OCI-LY7 (cell line): ENCODE results near the gene ACCSL. TPM values are rescaled to one million over a fixed set of nuclear protein-coding genes. Genes with fewer than 3 reads are reported as not detected.

Source experiments
- BruUV-seq: library from RNA; stranded (reverse); fragments of 400-500 nt; replicated peaks from 2 replicates; lab custom pipeline; 2021; lab: Mats Ljungman, UMichigan
- CTCF ChIA-PET: fragments of 300-600 bp; sonication (Branson Sonifier 250); formaldehyde crosslinking; loops from one replicate; lab custom pipeline; 2022; ENCODE audit warnings: antibody characterized with exemption; ENCODE audit not compliant: unreplicated experiment; lab: Charles Lee
- POLR2A ChIA-PET: fragments of 300-600 bp; sonication (Branson Sonifier 250); formaldehyde crosslinking; loops from one replicate; lab custom pipeline; 2022; ENCODE audit warnings: antibody characterized with exemption; lab: Charles Lee
- DNase-seq: peaks from one replicate; pipeline ENCODE4 v3.0.0-alpha.2; 2015; ENCODE audit warnings: low spot score
- H2AFZ ChIP-seq: fragments of 200-600 bp; sonication (generic), shearing (Covaris generic); 2 replicates; pipeline ENCODE4 v1.6.1; 2014; ENCODE audit warnings: mild to moderate bottlenecking, antibody characterized with exemption, low read length, moderate library complexity
- H3K27ac ChIP-seq: fragments of 200-600 bp; sonication (generic); 2 replicates; pipeline ENCODE4 v1.5.1; 2014; ENCODE audit warnings: mixed run types, low read depth, mild to moderate bottlenecking, moderate library complexity, low read length, inconsistent platforms; ENCODE audit not compliant: poor library complexity, severe bottlenecking
- H3K36me3 ChIP-seq: fragments of 200-600 bp; sonication (generic); 2 replicates; pipeline ENCODE4 v1.6.1; 2014; ENCODE audit warnings: mild to moderate bottlenecking, antibody characterized with exemption, low read length, moderate library complexity, mixed read lengths; ENCODE audit not compliant: insufficient read depth
- H3K4me1 ChIP-seq: fragments of 200-600 bp; sonication (generic); 2 replicates; pipeline ENCODE4 v1.5.1; 2014; ENCODE audit warnings: mild to moderate bottlenecking, low read length; ENCODE audit not compliant: insufficient read depth, poor library complexity, severe bottlenecking
- H3K4me2 ChIP-seq: fragments of 200-600 bp; sonication (generic); 2 replicates; pipeline ENCODE4 v1.6.1; 2014; ENCODE audit warnings: mild to moderate bottlenecking, low read length
- H3K4me3 ChIP-seq: fragments of 200-600 bp; sonication (generic); 2 replicates; pipeline ENCODE4 v1.5.1; 2014; ENCODE audit warnings: mild to moderate bottlenecking, low read depth, low read length; ENCODE audit not compliant: poor library complexity, severe bottlenecking
- H3K79me2 ChIP-seq: fragments of 200-600 bp; sonication (generic); 2 replicates; pipeline ENCODE4 v1.6.1; 2016; ENCODE audit warnings: low read depth, mild to moderate bottlenecking, low read length, moderate library complexity, mixed read lengths; ENCODE audit not compliant: insufficient read depth
- H3K9me2 ChIP-seq: fragments of 200-600 bp; sonication (generic); 2 replicates; pipeline ENCODE4 v1.6.1; 2016; ENCODE audit warnings: mild to moderate bottlenecking, low read length, mixed read lengths; ENCODE audit not compliant: insufficient read depth
- H3K9me3 ChIP-seq: fragments of 200-600 bp; sonication (generic); 2 replicates; pipeline ENCODE4 v1.6.1; 2014; ENCODE audit warnings: mild to moderate bottlenecking, mixed run types, low read length, mixed read lengths
- H4K20me1 ChIP-seq: fragments of 200-600 bp; sonication (generic); 2 replicates; pipeline ENCODE4 v1.6.1; 2014; ENCODE audit warnings: mild to moderate bottlenecking, antibody characterized with exemption, low read length, moderate library complexity, mixed read lengths; ENCODE audit not compliant: insufficient read depth
- EZH2phosphoT487 ChIP-seq: fragments of 200-600 bp; sonication (generic); IDR thresholded peaks from 2 replicates; pipeline ENCODE4 v1.6.1; 2018; ENCODE audit warnings: low read depth, borderline replicate concordance, mild to moderate bottlenecking, mixed run types, antibody characterized with exemption, low read length, moderate library complexity, mixed read lengths
- intact Hi-C: fragments of 100-400 bp; cut with micrococcal nuclease; formaldehyde crosslinking; loops from one replicate; pipeline ENCODE4 v1.10.0; 2022; ENCODE audit not compliant: unreplicated experiment
- total RNA-seq, 2 experiments: library from RNA; depleted of rRNA in 1 of 2; stranded (reverse); fragments of >200 nt in 1 of 2; shearing (Covaris generic) in 1 of 2; gene quantifications; 2 replicates each; pipeline ENCODE4 v1.2.3, GENCODE V29; 2014 to 2022
- TF ChIP-seq, protein P1 (sequence below): fragments of 200-600 bp; sonication (generic); conservative IDR thresholded peaks from 2 replicates; pipeline ENCODE4 v1.5.1; 2014; ENCODE audit warnings: mild to moderate bottlenecking, antibody characterized with exemption, low read length, moderate library complexity, mixed read lengths

The ACCSL gene
- total RNA-seq, 2 experiments from 2014 or later = not detected

DNA sequence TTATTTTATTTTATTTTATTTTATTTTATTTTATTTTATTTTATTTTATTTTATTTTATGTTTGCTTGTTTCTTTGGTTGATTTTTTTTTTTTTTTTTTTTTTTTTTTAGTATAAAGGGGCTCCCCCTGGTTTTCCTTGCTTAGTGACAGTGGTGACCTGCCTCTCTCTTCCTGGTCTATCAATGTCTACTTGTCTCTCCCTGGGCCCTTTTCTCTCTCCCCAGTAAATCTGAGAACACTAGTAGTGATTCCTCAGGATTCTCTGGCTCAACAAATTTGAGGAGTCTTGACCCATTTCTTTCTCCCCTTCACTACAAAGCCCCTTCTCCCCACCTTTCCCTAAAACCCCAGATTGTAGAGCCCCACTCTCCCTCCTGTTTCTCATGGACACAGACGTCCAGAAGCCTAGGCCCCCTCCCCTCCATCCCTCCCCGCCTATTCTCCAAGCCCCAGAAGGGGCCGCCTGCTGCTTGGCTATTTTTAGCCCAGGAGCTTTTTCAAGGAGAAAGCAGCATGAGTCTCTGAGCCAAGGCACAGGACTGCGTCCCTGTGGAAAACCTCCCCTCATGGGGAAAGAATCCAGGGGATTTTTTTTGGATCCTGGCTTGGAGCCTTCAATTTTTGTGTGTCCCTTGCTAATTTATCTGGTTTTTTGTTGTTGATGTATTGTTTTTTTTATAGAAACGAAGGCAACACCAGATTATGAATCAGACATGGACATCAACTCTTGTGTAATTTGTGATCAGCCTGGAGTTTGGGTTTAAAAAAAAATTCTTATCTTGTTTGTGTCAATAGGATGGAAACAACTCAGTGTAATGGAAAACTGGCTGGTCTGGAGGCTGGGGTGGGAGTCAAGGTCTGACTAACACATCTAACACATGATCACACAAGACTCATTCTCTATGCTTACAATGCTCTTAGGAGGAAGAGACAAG is 17.5 kb upstream of the ACCSL start:
- BruUV-seq = no TSS peak
- H3K9me3 ChIP-seq = no peaks in the 10 kb centered on the region
- CTCF ChIA-PET = no interaction called here
- no peak overlapping the region for H3K27ac ChIP-seq
- no peak overlapping the region for H3K4me3 ChIP-seq
- POLR2A ChIA-PET = interaction anchor here (0.5 kb wide), 1 partner anchor 1124 kb away, joined by 3 read pairs; no protein-coding TSS in a partner anchor
- no peak overlapping the region for H3K4me2 ChIP-seq
- no peaks in the 10 kb centered on the region for H3K4me1 ChIP-seq
- no peaks in the 10 kb centered on the region; the same call in 1 of the 2 replicates for H3K9me2 ChIP-seq
- DNase-seq = no peak
- no peaks in the 10 kb centered on the region for H3K79me2 ChIP-seq
- no peak overlapping the region for H2AFZ ChIP-seq
- intact Hi-C loops = no loop called here
- H4K20me1 ChIP-seq = no peaks in the 10 kb centered on the region
- H3K36me3 ChIP-seq = no peaks in the 10 kb centered on the region
- no peak for TF ChIP-seq EZH2phosphoT487
- TF ChIP-seq, protein P1, sequence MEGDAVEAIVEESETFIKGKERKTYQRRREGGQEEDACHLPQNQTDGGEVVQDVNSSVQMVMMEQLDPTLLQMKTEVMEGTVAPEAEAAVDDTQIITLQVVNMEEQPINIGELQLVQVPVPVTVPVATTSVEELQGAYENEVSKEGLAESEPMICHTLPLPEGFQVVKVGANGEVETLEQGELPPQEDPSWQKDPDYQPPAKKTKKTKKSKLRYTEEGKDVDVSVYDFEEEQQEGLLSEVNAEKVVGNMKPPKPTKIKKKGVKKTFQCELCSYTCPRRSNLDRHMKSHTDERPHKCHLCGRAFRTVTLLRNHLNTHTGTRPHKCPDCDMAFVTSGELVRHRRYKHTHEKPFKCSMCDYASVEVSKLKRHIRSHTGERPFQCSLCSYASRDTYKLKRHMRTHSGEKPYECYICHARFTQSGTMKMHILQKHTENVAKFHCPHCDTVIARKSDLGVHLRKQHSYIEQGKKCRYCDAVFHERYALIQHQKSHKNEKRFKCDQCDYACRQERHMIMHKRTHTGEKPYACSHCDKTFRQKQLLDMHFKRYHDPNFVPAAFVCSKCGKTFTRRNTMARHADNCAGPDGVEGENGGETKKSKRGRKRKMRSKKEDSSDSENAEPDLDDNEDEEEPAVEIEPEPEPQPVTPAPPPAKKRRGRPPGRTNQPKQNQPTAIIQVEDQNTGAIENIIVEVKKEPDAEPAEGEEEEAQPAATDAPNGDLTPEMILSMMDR = no peak

DNA sequence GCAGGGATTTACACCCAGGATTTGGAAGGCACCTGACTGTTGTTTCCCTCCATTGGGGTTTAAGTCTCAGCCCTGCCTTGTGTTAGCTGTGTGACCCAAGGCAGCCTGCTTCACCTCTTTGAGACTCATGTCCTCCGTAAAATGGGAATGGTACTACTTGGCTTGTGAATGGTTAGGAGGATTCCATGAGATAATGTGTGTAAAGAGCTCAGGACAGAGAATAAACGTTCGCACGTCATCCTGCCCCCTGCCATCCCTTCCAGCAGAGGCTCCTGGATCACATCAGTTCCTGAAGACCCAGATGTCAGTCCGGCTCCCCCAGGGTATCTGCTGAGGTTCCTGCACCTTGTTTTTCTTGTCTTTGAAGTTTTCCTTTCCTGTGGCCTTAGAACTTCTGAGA is 16.8 kb upstream of the ACCSL start:
- BruUV-seq = no TSS peak
- H3K4me2 ChIP-seq = no peak overlapping the region
- POLR2A ChIA-PET = interaction anchor here (0.5 kb wide), 1 partner anchor 1123 kb away, joined by 3 read pairs; no protein-coding TSS in a partner anchor

More for the DNA sequence above, 16.8 kb upstream of the ACCSL start:
- intact Hi-C loops = no loop called here
- H3K27ac ChIP-seq = no peak overlapping the region
- CTCF ChIA-PET = no interaction called here
- H3K9me2 ChIP-seq = no peaks in the 10 kb centered on the region
- H3K4me1 ChIP-seq = no peaks in the 10 kb centered on the region
- DNase-seq = no peak
- no peaks in the 10 kb centered on the region for H4K20me1 ChIP-seq
- no peak overlapping the region for H2AFZ ChIP-seq
- TF ChIP-seq, protein P1 = no peak
- TF ChIP-seq EZH2phosphoT487 = no peak
- H3K79me2 ChIP-seq = no peaks in the 10 kb centered on the region
- H3K36me3 ChIP-seq = no peaks in the 10 kb centered on the region
- no peak overlapping the region for H3K4me3 ChIP-seq
- H3K9me3 ChIP-seq = no peaks in the 10 kb centered on the region
